ENCODE measurements around the gene GALK1. TPM values are rescaled to one million over a fixed set of nuclear protein-coding genes. Genes with fewer than 3 reads are reported as not detected.

GALK1 gene
- total and polyA plus RNA-seq, 9 of the 15 experiments (the other 6 are each of a cell fraction or from before 2014, with no cell fraction given) = 0.45 to 51.6 (median 17.4) TPM

DNA sequence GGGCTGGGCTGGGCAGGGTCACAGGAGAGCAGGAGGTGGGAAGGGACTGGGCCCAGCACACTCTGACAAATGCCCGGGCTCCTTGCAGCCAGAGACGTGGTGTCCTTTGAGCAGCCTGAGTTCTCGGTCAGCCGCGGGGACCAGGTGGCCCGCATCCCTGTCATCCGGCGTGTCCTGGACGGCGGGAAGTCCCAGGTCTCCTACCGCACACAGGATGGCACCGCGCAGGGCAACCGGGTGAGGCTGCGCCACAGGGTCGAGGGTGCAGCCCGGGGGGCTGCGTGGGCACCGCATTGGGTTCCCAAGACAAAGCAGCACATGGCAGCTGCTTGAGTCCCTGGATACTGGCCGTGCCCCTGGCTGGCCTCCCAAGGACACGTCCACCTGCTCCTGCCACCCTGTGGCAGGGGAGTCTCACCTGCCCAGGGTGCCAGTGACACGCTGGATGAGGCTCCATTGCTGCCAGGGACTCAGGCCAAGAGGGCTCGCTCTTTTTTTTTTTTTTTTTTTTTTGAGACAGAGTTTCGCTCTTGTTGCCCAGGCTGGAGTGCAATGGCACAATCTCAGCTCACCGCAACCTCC is 21.3 kb downstream of the GALK1 start:
- 47% methylated on average over 17 of the region's 25 CpGs for WGBS (ENCODE audit: insufficient coverage, low coverage, missing lambda C conversion rate)
- intact Hi-C loops (cut with micrococcal nuclease) = no loop called here
- Histone ChIP-seq H2AFZ (ENCODE audit: low read depth, low read length) (no peak overlapping the region), H3K36me3 (ENCODE audit: control insufficient read depth, insufficient read depth, low read length) (no peaks in the 10 kb centered on the region), H3K4me1 (replicated peaks in 1 of 2; ENCODE audit: control insufficient read depth in 2 of 2, insufficient read depth in 2 of 2, low read length in 2 of 2) (peaks cover 0 to 23% of the 10 kb centered on the region in 2 experiments; a peak in 2 of 5 replicates), H3K9me3 (replicated peaks; ENCODE audit: control insufficient read depth, insufficient read depth, low read depth, low read length) (no peaks in the 10 kb centered on the region), H3K4me2 (ENCODE audit: insufficient read depth, low read length) (no peak overlapping the region), H4K20me1 (replicated peaks; ENCODE audit: control insufficient read depth, insufficient read depth, low read length) (peaks cover 3% of the 10 kb centered on the region; the same call in 1 of the 2 replicates), H3K79me2 (ENCODE audit: control insufficient read depth, insufficient read depth, low read length) (no peaks in the 10 kb centered on the region), H3K27me3 (ENCODE audit: control insufficient read depth in 2 of 2, insufficient read depth in 2 of 2, low read length in 2 of 2) (peaks cover 0 to 8% of the 10 kb centered on the region in 2 experiments; a peak in 2 of 5 replicates), H3K9me1 (ENCODE audit: control insufficient read depth, insufficient read depth, low read length) (peaks cover 4% of the 10 kb centered on the region), H3K27ac (ENCODE audit: extremely low read depth, low read depth, low read length) (no peak overlapping the region), H3K9ac (ENCODE audit: insufficient read depth in 1 of 2, low read depth in 2 of 2, low read length in 2 of 2) (no peak overlapping the region), H3K4me3 (no peak overlapping the region)
- no TSS peak for BruUV-seq (replicated peaks)
- FAIRE-seq (no peak), ATAC-seq (no peak), DNase-seq (ENCODE audit: extremely low read depth in 1 of 4, low spot score in 3 of 4) (no peak)
- POLR2A ChIA-PET = no interaction called here
- TF ChIP-seq ZNF253 (CRISPR knock-in tag; conservative IDR thresholded peaks at IDR 0.05) (no peak), ATF1 (CRISPR knock-in tag; IDR thresholded peaks at IDR 0.05) (no peak), ATF1 (tag; IDR thresholded peaks at IDR 0.05) (no peak), TCF7L2 (IDR thresholded peaks at IDR 0.05; ENCODE audit: low read depth, low read length) (no peak), ZNF134 (CRISPR knock-in tag; conservative IDR thresholded peaks at IDR 0.05) (no peak), ERF (CRISPR knock-in tag; IDR thresholded peaks at IDR 0.05) (no peak)
- in situ Hi-C loops (cut with MboI) = no loop called here
- CTCF ChIA-PET (ENCODE audit: low intra/inter-chr PET ratio) = no interaction called here

DNA sequence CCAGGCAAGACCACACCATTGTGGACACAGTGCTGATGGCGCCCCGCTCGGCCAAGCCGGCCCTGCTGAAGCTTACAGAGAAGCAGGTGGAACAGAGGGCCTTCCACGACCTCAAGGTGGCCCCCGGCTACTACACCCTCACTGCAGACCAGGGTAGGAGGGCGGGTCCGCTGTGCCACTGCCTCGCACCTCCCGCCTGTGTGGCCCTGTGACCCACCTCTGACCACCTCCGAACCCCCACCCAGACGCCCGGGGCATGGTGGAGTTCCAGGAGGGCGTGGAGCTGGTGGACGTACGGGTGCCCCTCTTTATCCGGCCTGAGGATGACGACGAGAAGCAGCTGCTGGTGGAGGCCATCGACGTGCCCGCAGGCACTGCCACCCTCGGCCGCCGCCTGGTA is 22.7 kb downstream of the GALK1 start:
- no peaks in the 10 kb centered on the region for H3K79me2 ChIP-seq (ENCODE audit: control insufficient read depth, insufficient read depth, low read length)
- peaks cover 0 to 8% of the 10 kb centered on the region in 2 experiments; a peak in 2 of 5 replicates for H3K27me3 ChIP-seq (ENCODE audit: control insufficient read depth in 2 of 2, insufficient read depth in 2 of 2, low read length in 2 of 2)
- H3K4me2 ChIP-seq (ENCODE audit: insufficient read depth, low read length) = no peak overlapping the region
- ATAC-seq (peak; percentile 21), FAIRE-seq (no peak), DNase-seq (ENCODE audit: extremely low read depth in 1 of 4, low spot score in 3 of 4) (no peak)
- H3K4me1 ChIP-seq (replicated peaks in 1 of 2; ENCODE audit: control insufficient read depth in 2 of 2, insufficient read depth in 2 of 2, low read length in 2 of 2) = peaks cover 0 to 35% of the 10 kb centered on the region in 2 experiments; a peak in 2 of 5 replicates
- peaks cover 4% of the 10 kb centered on the region for H3K9me1 ChIP-seq (ENCODE audit: control insufficient read depth, insufficient read depth, low read length)
- POLR2A ChIA-PET = interaction anchor here (0.6 to 1.2 kb wide), 3 partner anchors 35 to 382 kb away, joined by 3 to 4 read pairs (median 3); no protein-coding TSS in a partner anchor
- in situ Hi-C loops (cut with MboI) = no loop called here
- no peaks in the 10 kb centered on the region for H3K9me3 ChIP-seq (replicated peaks; ENCODE audit: control insufficient read depth, insufficient read depth, low read depth, low read length)
- intact Hi-C loops (cut with micrococcal nuclease) = no loop called here
- peaks cover 3% of the 10 kb centered on the region; the same call in 1 of the 2 replicates for H4K20me1 ChIP-seq (replicated peaks; ENCODE audit: control insufficient read depth, insufficient read depth, low read length)
- 42% methylated on average over 22 of the region's 25 CpGs for WGBS (ENCODE audit: insufficient coverage, low coverage, missing lambda C conversion rate)
- CTCF ChIA-PET (ENCODE audit: low intra/inter-chr PET ratio) = no interaction called here
- H2AFZ ChIP-seq (ENCODE audit: low read depth, low read length) = no peak overlapping the region
- H3K27ac ChIP-seq (ENCODE audit: extremely low read depth, low read depth, low read length) = no peak overlapping the region
- TF ChIP-seq C11orf30 (IDR thresholded peaks at IDR 0.05; ENCODE audit: low read depth) (no peak), ZFX (CRISPR knock-in tag; IDR thresholded peaks at IDR 0.05) (0 out of 2 replicates have a peak, but pooled peaks have one; percentile 16), HNRNPL (IDR thresholded peaks at IDR 0.05; ENCODE audit: low read depth, low read length) (0 out of 2 replicates have a peak, but pooled peaks have one; percentile 28)
- BruUV-seq (replicated peaks) = no TSS peak
- H3K9ac ChIP-seq (ENCODE audit: insufficient read depth in 1 of 2, low read depth in 2 of 2, low read length in 2 of 2) = no peak overlapping the region; a peak in 1 of 4 replicates
- H3K36me3 ChIP-seq (ENCODE audit: control insufficient read depth, insufficient read depth, low read length) = no peaks in the 10 kb centered on the region
- H3K4me3 ChIP-seq = no peak overlapping the region

Measured in K562 (cell line).